Kidney epithelial cell (primary cell): Measurements from ENCODE around the gene DIAPH3. TPM values are rescaled to one million over a fixed set of nuclear protein-coding genes. Genes with fewer than 3 reads are reported as not detected.
"Not testable (repeated sequence)": the region's sequence is repeated elsewhere in the genome, so short reads cannot be mapped to it uniquely, and the experiment has no call there.

ENCODE experiments used
- DNase-seq: peaks from one replicate; pipeline ENCODE4 v3.0.0-alpha.2; 2010; ENCODE audit warnings: low read depth
- H3K27me3 ChIP-seq: 2 replicates; pipeline ENCODE4 v1.6.0; 2011; ENCODE audit warnings: low read length; ENCODE audit not compliant: control insufficient read depth, insufficient read depth
- H3K36me3 ChIP-seq: 2 replicates; pipeline ENCODE4 v1.5.1; 2011; ENCODE audit warnings: low read length; ENCODE audit not compliant: control insufficient read depth, insufficient read depth
- H3K4me3 ChIP-seq: 2 replicates; pipeline ENCODE4 v1.5.1; 2011; ENCODE audit warnings: low read depth, mild to moderate bottlenecking, control low read depth, low read length
- CTCF ChIP-seq: IDR thresholded peaks from 2 replicates; pipeline ENCODE4 v1.5.1; 2011; ENCODE audit warnings: mild to moderate bottlenecking, moderate library complexity, low read length, control low read depth, inconsistent platforms; ENCODE audit not compliant: insufficient read depth, poor library complexity, severe bottlenecking
- total RNA-seq: library from RNA; depleted of rRNA; stranded (reverse); fragments of >200 nt; gene quantifications from 2 replicates; pipeline ENCODE4 v1.2.3, GENCODE V29; 2015

Gene DIAPH3
- total RNA-seq, 1 donor from 2014 or later: 7.5 TPM

GRCh38 chr13:60044321-60044720 is 119.4 kb downstream of the DIAPH3 start:
- Histone ChIP-seq H3K27me3 (no peaks in the 10 kb centered on the region), H3K36me3 (no peaks in the 10 kb centered on the region), H3K4me3 (no peak overlapping the region)
- no peak for TF ChIP-seq CTCF
- DNase-seq: no peak

- no peak for DNase-seq
- H3K4me3 ChIP-seq: no peak overlapping the region
- H3K36me3 ChIP-seq: no peaks in the 10 kb centered on the region
- TF ChIP-seq CTCF: no peak
- H3K27me3 ChIP-seq: no peaks in the 10 kb centered on the region
Observed at GRCh38 chr13:60043262-60043661, 120.5 kb downstream of the DIAPH3 start.

- H3K27me3 ChIP-seq, H3K36me3 ChIP-seq, DNase-seq, H3K4me3 ChIP-seq: not testable (repeated sequence)
Observed at GRCh38 chr13:60040668-60041067, 123.1 kb downstream of the DIAPH3 start.

- H3K36me3 ChIP-seq: no peaks in the 10 kb centered on the region
- H3K27me3 ChIP-seq: no peaks in the 10 kb centered on the region
- TF ChIP-seq CTCF: no peak
- DNase-seq: no peak
- H3K4me3 ChIP-seq: no peak overlapping the region
Observed at GRCh38 chr13:60035874-60036273, 127.9 kb downstream of the DIAPH3 start.

GRCh38 chr13:60032851-60033250 is 130.9 kb downstream of the DIAPH3 start:
- no peaks in the 10 kb centered on the region for H3K36me3 ChIP-seq
- H3K27me3 ChIP-seq: no peaks in the 10 kb centered on the region
- no peak for DNase-seq
- TF ChIP-seq CTCF: no peak
- H3K4me3 ChIP-seq: no peak overlapping the region

- no peak for TF ChIP-seq CTCF
- no peak for DNase-seq
- no peaks in the 10 kb centered on the region for H3K27me3 ChIP-seq
- H3K4me3 ChIP-seq: no peak overlapping the region
- no peaks in the 10 kb centered on the region for H3K36me3 ChIP-seq
Observed at GRCh38 chr13:60028021-60028420, 135.7 kb downstream of the DIAPH3 start.

- no peak for DNase-seq
- H3K4me3 ChIP-seq: no peak overlapping the region
- no peak for TF ChIP-seq CTCF
- H3K36me3 ChIP-seq: no peaks in the 10 kb centered on the region
- no peaks in the 10 kb centered on the region for H3K27me3 ChIP-seq
Observed at GRCh38 chr13:60026286-60026685, 137.4 kb downstream of the DIAPH3 start.
